Limb (tissue), 2 donors: Measurements from ENCODE around the gene WWP2.
"Not testable (repeated sequence)": the region's sequence is repeated elsewhere in the genome, so short reads cannot be mapped to it uniquely, and the experiment has no call there.

Experiments used
- DNase-seq, 2 donors: peaks; one replicate each; pipeline ENCODE4 v3.0.0-alpha.2; 2016; ENCODE audit errors: extremely low spot score in 2 of 2

The WWP2 gene

GRCh38 chr16:69745959-69746358 is 16.2 kb upstream of the WWP2 start:
- DNase-seq = no peak

DNA sequence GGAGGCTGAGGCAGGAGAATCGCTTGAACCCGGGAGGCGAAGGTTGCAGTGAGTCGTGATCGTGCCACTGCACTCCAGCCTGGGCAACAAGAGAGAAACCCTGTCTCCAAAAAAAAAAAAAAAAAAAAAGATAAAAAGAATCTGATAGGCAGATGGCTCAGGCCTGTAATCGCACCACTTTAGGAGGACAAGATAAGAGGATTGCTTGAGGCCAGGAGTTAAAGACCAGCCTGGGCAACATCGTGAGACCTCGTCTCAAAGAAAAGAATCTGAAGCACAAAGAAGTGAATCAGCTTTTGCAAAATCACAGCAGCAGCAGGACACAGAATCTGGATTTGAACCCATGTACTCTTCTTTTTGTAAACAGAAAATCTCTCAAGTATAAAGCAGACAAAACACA is 15.0 kb upstream of the WWP2 start:
- no peak for DNase-seq

GRCh38 chr16:69748694-69749345 is 13.3 kb upstream of the WWP2 start:
- DNase-seq = no peak

DNA sequence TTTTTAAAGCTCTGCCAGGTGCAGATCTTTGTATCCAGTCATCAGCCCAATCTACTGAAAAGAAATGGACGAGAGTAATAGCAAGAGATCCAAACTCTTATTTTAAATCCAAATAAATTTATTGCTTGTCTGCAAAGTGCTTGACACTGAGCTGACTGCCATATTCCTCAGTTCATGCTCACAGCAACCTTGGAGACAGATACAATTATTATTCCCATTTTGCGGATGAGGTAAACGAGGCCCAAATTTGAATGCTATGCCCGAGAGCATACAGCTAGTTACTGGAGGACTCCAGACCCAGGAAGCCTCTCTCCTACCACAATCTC is 8.0 kb upstream of the WWP2 start:
- DNase-seq = no peak

GRCh38 chr16:69754469-69755310 is 7.4 kb upstream of the WWP2 start, which contains the start of gene NOB1:
NOB1 (minus strand) TSS chr16:69754926; CDS start chr16:69754910, 16 bp downstream.
- DNase-seq = peak; percentile 97 to 98

DNA sequence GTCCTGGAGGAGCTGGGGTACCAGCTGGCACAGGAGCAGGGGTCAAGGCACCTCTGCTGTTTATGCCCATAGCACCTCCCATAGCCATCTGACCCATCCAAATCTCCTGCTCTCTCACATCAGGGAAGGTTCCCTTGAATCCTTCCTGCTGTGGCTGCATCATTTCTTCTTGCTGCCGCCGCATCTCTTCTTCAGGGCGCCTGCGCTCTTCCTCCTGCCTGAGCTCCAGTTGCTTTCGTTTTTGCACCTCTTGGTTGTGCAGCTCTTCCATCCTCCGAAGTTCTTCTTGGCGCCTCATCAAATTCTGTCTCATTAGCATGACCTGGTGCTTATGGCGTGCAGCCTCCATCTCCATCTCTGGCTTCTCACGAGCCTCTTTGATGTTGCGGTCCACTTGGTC is 5.4 kb upstream of the WWP2 start:
- no peak for DNase-seq

GRCh38 chr16:69757375-69757774 is 4.8 kb upstream of the WWP2 start:
- DNase-seq = not testable (repeated sequence)

DNA sequence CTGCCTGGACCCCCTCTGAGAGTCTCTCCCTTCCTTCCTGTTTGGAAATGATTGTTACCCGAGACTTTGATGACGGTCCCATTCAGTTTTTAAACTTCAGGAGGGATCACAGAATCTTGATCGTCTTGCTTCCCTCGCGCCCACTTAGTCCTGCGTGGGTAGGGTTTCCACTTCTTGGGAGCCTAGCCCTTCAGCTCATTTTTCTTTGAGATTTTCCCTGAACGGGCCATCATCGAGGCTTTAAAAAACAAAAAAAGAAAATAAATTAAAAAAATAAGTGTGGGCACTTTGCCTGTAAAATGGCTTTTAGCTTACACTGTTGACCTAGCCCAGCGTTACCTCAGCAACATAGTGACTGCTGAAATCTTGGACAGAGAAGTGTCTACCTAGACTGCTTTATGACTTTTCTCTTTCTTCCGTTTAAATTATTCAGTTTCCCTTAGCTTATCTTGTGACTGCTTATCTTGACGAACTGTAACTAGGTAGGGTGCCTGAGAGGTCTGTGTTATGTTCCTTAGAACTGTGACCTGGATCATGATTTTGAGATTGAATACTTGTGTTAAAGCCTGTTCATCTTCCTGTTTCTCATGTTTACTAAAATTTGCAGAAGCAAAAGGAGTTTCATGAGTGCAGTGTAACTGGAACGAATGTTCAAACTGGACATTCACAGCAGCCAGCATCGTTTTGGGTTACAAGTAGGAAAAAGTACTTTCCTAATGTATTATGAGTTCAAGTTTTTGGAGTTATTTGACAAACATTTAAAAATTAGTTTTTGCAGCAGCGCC is 874 bp downstream of the WWP2 start:
- DNase-seq = peak in 1 of 2 donors; percentile 13

- DNase-seq = no peak
Measured at GRCh38 chr16:69763599-69763942, 1.4 kb downstream of the WWP2 start.

DNA sequence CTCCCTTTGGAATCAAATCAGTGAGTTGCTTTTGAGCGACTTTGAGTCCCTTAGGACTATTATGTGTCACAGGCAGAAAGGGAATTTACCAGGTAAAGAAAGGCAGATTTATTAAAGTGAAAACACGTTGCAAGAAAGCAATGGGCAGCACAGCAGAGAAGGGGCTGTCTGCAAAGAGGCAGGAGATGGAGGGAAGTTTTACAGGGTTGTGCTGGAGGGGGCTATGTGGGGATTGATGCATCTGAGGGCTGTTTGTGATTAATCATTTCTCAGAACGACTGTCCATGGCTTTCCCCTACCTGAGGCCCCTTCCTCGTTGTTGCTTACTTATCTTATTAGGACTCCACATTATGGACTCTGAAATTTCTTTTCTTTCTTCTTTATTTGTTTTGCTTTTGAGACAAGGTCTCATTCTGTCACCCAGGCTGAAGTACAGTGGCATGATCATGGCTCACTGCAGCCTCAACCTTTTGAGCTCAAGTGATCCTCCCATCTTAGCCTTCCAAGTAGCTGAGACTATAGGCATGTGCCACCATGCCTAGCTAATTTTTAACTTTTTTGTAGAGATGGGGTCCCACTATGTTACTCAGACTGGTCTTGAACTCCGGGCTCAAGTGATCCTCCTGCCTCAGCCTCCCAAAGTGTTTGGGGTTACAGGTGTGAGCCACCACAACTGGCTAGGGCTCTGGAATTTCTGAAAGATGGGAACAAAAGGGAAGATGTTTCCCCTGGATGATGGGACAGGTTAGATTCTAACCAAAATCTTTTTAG is 5.5 kb downstream of the WWP2 start:
- no peak for DNase-seq

DNA sequence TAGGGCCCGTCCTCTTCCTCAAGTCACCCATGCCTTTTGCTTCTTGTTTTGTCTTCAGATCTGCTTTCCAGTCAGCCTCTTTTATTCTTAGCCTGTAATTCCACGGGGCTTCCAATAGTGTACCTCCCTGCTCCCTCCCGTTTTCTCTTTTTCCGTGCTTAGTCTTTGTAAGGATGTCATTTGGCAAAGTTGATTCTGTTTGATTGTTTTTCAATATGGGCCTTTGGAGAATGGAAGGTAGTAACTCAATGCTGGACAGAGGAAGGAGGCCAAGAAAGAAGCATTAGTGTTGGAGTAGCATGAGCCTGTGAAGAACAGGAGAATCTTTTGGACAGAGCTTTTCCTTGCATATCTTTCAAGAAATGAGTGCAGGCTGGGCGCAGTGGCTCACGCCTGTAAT is 6.5 kb downstream of the WWP2 start:
- peak in 1 of 2 donors; percentile 59 for DNase-seq

DNA sequence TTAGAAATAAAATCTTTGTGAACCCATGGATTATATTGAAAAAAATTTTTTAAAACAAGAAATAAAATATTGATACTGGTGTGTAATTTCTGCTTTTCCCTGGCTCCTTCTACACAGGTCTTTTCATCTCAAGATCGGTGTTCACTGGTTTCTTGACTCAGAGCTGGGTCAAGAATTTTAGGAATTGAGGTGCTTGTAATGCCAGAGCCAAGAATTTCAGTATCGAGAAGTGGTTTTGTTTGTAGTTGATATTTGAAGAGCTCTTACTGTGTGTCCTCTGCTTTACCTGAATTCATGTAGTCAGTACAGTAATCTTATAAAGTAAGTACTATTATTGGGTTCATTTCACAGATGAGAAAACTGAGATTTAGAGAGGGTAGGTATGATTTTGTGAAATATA is 7.3 kb downstream of the WWP2 start:
- DNase-seq = no peak

DNA sequence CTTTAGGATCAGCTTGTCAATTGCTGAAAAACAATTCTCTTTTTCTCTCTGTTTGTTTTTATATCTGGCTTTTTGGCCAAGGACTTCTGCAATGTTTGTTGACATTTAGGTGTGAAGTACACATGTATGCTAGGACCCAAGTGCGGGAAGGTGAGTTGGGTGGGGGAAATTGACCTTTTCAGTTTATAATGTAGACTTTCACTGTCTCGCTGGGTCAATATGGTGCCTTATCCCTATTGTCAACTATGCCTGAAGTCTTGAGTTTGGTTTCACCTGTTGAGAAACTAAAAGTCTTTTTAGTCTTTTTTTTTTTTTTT is 9.5 kb downstream of the WWP2 start:
- DNase-seq = no peak

DNA sequence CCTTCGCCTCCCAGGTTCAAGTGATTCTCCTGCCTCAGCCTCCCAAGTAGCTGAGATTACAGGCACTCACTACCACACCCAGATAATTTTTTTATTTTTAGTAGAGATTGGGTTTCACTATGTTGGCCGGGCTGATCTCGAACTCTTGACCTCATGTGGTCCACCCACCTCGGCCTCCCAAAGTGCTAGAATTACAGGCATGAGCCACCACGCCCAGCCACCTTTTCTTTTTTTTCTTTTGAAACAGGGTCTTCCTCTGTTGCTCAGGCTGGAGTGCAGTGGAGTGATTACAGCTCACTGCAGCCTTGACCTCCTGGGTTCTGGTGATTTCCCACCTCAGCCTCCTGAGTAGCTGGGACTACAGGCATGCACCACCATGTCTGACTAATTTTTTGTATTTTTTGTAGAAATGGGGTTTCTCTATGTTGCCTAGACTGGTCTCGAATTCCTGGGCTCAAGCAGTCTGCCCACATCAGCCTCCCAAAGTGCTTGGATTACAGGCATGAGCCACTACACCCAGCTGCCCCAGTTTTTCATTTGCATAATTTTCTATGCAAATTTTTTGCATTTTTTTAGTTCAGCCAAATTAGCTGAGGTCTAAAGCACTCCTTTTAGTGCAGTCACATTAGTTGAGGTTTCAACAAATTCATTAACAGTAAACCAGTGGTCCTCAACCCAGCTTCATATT is 11.3 kb downstream of the WWP2 start:
- no peak for DNase-seq

- DNase-seq = no peak
Measured at GRCh38 chr16:69775563-69775962, 13.4 kb downstream of the WWP2 start.

DNA sequence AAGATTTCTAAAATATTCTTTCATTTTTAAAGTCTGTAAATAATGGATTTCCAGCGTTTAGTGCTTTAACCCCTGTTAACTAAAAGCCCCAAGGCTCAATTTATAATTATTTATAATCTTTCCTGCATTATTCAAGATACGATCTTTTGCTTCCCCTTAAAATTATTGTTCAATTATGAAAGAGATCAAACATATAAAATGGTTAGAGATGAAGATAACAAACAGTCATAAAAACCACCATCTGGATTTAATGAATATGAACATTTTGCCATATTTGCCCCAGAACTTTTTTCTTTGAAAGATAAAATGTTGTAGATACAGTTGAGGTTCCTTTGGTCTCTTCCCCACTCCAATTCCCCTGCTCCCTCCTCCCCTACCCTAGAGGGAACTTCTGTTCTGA is 17.6 kb downstream of the WWP2 start:
- no peak for DNase-seq

- no peak for DNase-seq
Measured at GRCh38 chr16:69781118-69781517, 19.0 kb downstream of the WWP2 start.

- DNase-seq = no peak
Measured at GRCh38 chr16:69784586-69784985, 22.5 kb downstream of the WWP2 start.

DNA sequence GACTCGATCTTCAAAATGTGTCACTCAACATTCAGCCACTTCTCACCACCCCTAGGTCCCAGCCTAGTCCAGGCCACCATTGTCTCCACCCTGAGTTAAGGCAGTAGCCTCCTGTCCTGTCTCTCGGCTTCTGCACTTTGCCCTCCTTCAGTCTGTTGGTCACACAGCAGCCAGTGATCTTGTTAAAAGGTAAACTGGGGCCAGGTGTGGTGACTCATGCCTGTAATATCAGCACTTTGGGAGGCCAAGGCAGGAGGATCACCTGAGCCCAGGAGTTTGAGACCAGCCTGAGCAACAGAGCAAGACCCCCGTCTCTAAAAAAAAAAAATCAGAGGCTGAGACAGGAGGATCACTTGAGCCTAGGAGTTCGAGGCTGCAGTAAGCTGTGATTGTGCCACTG is 25.8 kb downstream of the WWP2 start:
- no peak for DNase-seq

DNA sequence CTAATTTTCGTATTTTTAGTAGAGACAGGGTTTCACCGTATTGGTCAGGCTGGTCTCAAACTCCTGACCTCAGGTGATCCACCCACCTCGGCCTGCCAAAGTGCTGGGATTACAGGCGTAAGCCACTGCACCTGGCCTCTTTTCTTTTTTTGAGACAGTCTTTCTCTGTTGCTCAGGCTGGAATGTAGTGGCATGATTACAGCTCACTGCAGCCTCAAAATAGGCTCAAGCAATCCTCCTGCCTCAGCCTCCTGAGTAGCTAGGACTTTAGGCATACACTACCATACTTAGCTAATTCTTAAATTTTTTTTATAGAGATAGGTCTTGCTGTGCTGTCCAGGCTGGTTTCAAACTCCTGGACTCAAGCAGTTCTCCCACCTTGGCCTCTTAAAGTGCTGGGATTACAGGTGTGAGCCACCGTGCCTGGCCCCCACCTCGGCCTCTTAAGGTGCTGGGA is 29.3 kb downstream of the WWP2 start:
- not testable (repeated sequence) for DNase-seq

GRCh38 chr16:69793526-69793925 is 31.4 kb downstream of the WWP2 start:
- no peak for DNase-seq
